Thyroid gland (tissue), 4 donors: Measurements from ENCODE around the gene PAPPA2.

Source experiments
- CTCF ChIP-seq, 6 experiments: fragments of 200-600 bp in 3 of 6; fragments of 450-650 bp in 3 of 6; sonication (generic) in 3 of 6; IDR thresholded peaks; one replicate each; pipeline ENCODE4 v1.5.1; 2016 to 2019; ENCODE audit warnings: antibody characterized with exemption in 6 of 6, mild to moderate bottlenecking in 2 of 6, inconsistent platforms in 1 of 6, moderate library complexity in 1 of 6
- POLR2A ChIP-seq, 2 donors: fragments of 450-650 bp; IDR thresholded peaks; one replicate each; pipeline ENCODE4 v1.6.1; 2017; ENCODE audit warnings: antibody characterized with exemption in 2 of 2, mild to moderate bottlenecking in 2 of 2, moderate library complexity in 1 of 2

- no peak for TF ChIP-seq CTCF (IDR thresholded peaks at IDR 0.05)
- no peak for TF ChIP-seq POLR2A (IDR thresholded peaks at IDR 0.05)
These were observed 278.2 kb downstream of the PAPPA2 start for GRCh38 chr1:176741181-176741580.
